IgD-negative memory B cell (primary cell): ENCODE data around the gene PLEKHG1. TPM values are rescaled to one million over a fixed set of nuclear protein-coding genes. Genes with fewer than 3 reads are reported as not detected.

Source experiments
- H3K27ac Mint-ChIP-seq, 3 donors: one replicate each; pipeline ENCODE4 v1.8.0; 2020 to 2022; ENCODE audit warnings: mild to moderate bottlenecking in 3 of 3, mixed read lengths in 3 of 3, moderate library complexity in 1 of 3
- H3K27me3 Mint-ChIP-seq: one replicate; pipeline ENCODE4 v1.8.0; 2021; ENCODE audit warnings: mixed read lengths
- H3K36me3 Mint-ChIP-seq: one replicate; pipeline ENCODE4 v1.8.0; 2020; ENCODE audit warnings: mild to moderate bottlenecking, mixed read lengths
- H3K4me1 Mint-ChIP-seq, 3 donors: one replicate each; pipeline ENCODE4 v1.8.0; 2020 to 2022; ENCODE audit warnings: mixed read lengths in 3 of 3, mild to moderate bottlenecking in 1 of 3
- H3K4me3 Mint-ChIP-seq, 4 donors: one replicate each; pipeline ENCODE4 v1.8.0; 2020 to 2022; ENCODE audit warnings: mild to moderate bottlenecking in 4 of 4, mixed read lengths in 4 of 4, moderate library complexity in 3 of 4
- H3K9me3 Mint-ChIP-seq, 3 donors: one replicate each; pipeline ENCODE4 v1.8.0; 2020 to 2021; ENCODE audit warnings: mixed read lengths in 3 of 3, mild to moderate bottlenecking in 1 of 3
- polyA plus RNA-seq: library from polyadenylated mRNA; unstranded; fragments of 300-500 nt; fragmentation: Illumina TruSeq; gene quantifications from one replicate; pipeline ENCODE4 v1.2.3, GENCODE V29; 2021

The PLEKHG1 gene
- polyA plus RNA-seq, 1 donor from 2014 or later: 40.2 TPM

- H3K4me1 Mint-ChIP-seq: peaks cover 54 to 79% (median 55%) of the 10 kb centered on the region in 3 donors
- H3K27ac Mint-ChIP-seq: peak overlapping the region; percentile 97 to 100 (median 99)
These were observed 33.8 kb downstream of the PLEKHG1 start for GRCh38 chr6:150633486-150633834.

GRCh38 chr6:150634176-150634963 lies 34.7 kb downstream of the PLEKHG1 start:
- Mint-ChIP-seq H3K9me3 (peaks cover 0 to 2% (median 0%) of the 10 kb centered on the region in 3 donors), H3K4me3 (peak overlapping the region; percentile 96 to 99 (median 98)), H3K27me3 (peaks cover 2% of the 10 kb centered on the region), H3K36me3 (peaks cover 2% of the 10 kb centered on the region), H3K27ac (peak overlapping the region; percentile 97 to 100 (median 99)), H3K4me1 (peaks cover 47 to 75% (median 53%) of the 10 kb centered on the region in 3 donors)

More at GRCh38 chr6:150633486-150633834, 33.8 kb downstream of the PLEKHG1 start:
- Mint-ChIP-seq H3K9me3 (peaks cover 0 to 2% (median 0%) of the 10 kb centered on the region in 3 donors), H3K4me3 (peak overlapping the region; percentile 96 to 99 (median 98)), H3K27me3 (peaks cover 2% of the 10 kb centered on the region), H3K36me3 (peaks cover 2% of the 10 kb centered on the region)

GRCh38 chr6:150634964-150635292 lies 35.2 kb downstream of the PLEKHG1 start:
- peaks cover 0 to 2% (median 0%) of the 10 kb centered on the region in 3 donors for H3K9me3 Mint-ChIP-seq
- H3K4me3 Mint-ChIP-seq: peak overlapping the region; percentile 70 to 99 (median 98)
- H3K4me1 Mint-ChIP-seq: peaks cover 47 to 80% (median 58%) of the 10 kb centered on the region in 3 donors
- peak overlapping the region; percentile 97 to 100 (median 99) for H3K27ac Mint-ChIP-seq
- peaks cover 2% of the 10 kb centered on the region for H3K27me3 Mint-ChIP-seq
- peaks cover 2% of the 10 kb centered on the region for H3K36me3 Mint-ChIP-seq

- peak overlapping the region; percentile 77 to 100 (median 99) for H3K27ac Mint-ChIP-seq
- peaks cover 6% of the 10 kb centered on the region for H3K36me3 Mint-ChIP-seq
- H3K27me3 Mint-ChIP-seq: peaks cover 2% of the 10 kb centered on the region
- H3K9me3 Mint-ChIP-seq: peaks cover 0 to 2% (median 0%) of the 10 kb centered on the region in 3 donors
- H3K4me1 Mint-ChIP-seq: peaks cover 48 to 81% (median 61%) of the 10 kb centered on the region in 3 donors
- peak overlapping the region; percentile 70 to 99 (median 98) for H3K4me3 Mint-ChIP-seq
These were observed 36.3 kb downstream of the PLEKHG1 start for GRCh38 chr6:150635906-150636514.

GRCh38 chr6:150636808-150637207 lies 37.1 kb downstream of the PLEKHG1 start:
- Mint-ChIP-seq H3K4me3 (peak overlapping the region; percentile 64 to 99 (median 89)), H3K4me1 (peaks cover 46 to 77% (median 56%) of the 10 kb centered on the region in 3 donors), H3K36me3 (peaks cover 6% of the 10 kb centered on the region), H3K9me3 (peaks cover 0 to 2% (median 0%) of the 10 kb centered on the region in 3 donors), H3K27me3 (peaks cover 2% of the 10 kb centered on the region), H3K27ac (peak overlapping the region in 2 of 3 donors; percentile 99 to 100)

DNA sequence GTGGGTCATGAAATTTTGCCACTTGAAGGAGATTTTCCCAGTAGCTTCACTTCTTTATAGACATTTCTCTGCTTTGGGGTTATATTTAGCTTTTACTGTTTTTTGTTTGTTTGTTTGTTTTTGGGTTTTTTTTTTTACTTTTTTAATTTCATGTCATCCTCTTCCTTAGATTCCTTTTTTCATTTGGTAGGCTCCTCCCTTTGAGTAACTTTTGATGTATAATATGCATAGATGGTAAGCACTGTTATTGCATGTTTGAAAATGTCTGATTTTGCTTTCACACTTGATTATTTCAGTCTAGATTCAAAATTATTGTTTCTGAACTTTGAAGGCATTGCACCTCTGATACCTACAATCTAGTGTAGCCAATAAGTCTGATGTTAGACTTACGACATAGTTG lies 37.6 kb downstream of the PLEKHG1 start:
- Mint-ChIP-seq H3K27me3 (peaks cover 2% of the 10 kb centered on the region), H3K4me1 (peaks cover 45 to 74% (median 52%) of the 10 kb centered on the region in 3 donors), H3K36me3 (peaks cover 6% of the 10 kb centered on the region), H3K4me3 (peak overlapping the region; percentile 64 to 99 (median 89)), H3K27ac (peak overlapping the region in 2 of 3 donors; percentile 99 to 100), H3K9me3 (peaks cover 0 to 2% (median 0%) of the 10 kb centered on the region in 3 donors)

DNA sequence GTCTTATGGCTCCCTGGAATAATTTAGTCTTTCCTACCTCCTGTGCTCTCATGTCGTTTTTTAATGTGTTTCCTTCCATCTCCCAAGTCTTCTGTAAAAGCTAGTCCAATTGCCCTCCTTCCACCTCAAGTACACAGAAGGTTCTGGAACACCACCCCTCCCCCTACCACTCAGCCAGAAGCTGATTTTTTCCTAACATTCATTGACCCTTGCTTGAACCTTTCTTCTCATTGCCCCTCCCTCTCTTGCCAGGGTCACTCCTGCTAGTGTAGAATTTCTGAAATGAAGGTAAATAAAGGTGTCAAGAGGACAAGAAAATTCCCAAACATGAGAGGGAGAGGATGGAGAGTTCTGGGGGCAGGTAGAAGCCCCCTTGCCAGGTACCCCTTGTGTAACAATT lies 38.6 kb downstream of the PLEKHG1 start:
- peak overlapping the region in 3 of 4 donors; percentile 30 to 79 (median 32) for H3K4me3 Mint-ChIP-seq
- H3K27ac Mint-ChIP-seq: peak overlapping the region; percentile 41 to 100 (median 99)
- peaks cover 2% of the 10 kb centered on the region for H3K27me3 Mint-ChIP-seq

DNA sequence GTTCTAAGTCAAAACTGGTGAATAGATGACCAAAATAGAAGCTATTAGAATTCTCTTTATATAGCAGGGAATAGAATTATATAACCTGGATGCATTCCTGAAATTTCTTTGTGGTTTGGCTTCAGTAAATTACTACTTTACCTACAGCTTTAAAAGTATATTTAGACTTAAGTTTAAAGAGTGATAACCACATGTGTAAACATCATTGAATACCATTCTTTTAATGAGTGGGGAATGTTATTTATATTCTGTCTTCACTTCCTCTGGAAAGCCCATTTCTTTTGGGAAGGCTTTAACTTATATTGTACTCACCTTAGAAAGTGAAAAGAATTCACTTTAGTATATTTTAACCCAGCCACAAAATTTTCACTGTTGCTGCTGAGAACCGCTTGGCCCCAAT lies 39.1 kb downstream of the PLEKHG1 start:
- Mint-ChIP-seq H3K4me1 (peaks cover 50 to 75% (median 53%) of the 10 kb centered on the region in 3 donors), H3K4me3 (peak overlapping the region in 1 of 4 donors; percentile 30), H3K27ac (peak overlapping the region in 1 of 3 donors; percentile 99), H3K27me3 (no peaks in the 10 kb centered on the region), H3K36me3 (peaks cover 6% of the 10 kb centered on the region), H3K9me3 (no peaks in the 10 kb centered on the region)

More for the DNA sequence above, 38.6 kb downstream of the PLEKHG1 start:
- H3K4me1 Mint-ChIP-seq: peaks cover 47 to 75% (median 51%) of the 10 kb centered on the region in 3 donors
- H3K9me3 Mint-ChIP-seq: peaks cover 0 to 2% (median 0%) of the 10 kb centered on the region in 3 donors
- peaks cover 6% of the 10 kb centered on the region for H3K36me3 Mint-ChIP-seq

DNA sequence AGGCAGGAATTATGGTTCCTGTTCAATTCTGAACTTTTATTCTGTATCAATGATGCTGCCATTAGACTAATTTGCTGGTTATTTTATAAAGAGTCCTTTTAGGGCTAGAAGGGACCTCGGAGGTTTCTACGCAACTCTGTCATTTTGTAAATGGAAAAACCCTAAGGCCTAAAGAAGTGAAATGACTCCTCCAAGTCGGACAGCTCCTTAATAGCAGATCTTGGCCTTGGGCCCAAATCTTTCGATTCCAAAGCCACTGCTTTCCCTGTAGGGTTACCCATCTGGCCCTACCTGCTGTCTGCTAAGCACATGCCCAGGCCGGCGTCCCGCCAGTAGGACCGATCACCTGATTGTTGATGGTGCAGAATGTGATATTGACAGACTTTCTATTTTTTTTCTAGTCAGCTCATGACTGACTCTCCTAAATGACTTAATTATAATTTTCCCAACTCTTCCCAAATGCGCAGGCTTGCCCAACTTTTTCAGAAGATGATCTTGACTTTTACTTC lies 40.2 kb downstream of the PLEKHG1 start:
- Mint-ChIP-seq H3K36me3 (peaks cover 6% of the 10 kb centered on the region), H3K4me3 (peak overlapping the region in 3 of 4 donors; percentile 70 to 91 (median 86)), H3K9me3 (no peaks in the 10 kb centered on the region), H3K27me3 (no peaks in the 10 kb centered on the region), H3K27ac (peak overlapping the region in 2 of 3 donors; percentile 72 to 97), H3K4me1 (peaks cover 46 to 68% (median 50%) of the 10 kb centered on the region in 3 donors)

DNA sequence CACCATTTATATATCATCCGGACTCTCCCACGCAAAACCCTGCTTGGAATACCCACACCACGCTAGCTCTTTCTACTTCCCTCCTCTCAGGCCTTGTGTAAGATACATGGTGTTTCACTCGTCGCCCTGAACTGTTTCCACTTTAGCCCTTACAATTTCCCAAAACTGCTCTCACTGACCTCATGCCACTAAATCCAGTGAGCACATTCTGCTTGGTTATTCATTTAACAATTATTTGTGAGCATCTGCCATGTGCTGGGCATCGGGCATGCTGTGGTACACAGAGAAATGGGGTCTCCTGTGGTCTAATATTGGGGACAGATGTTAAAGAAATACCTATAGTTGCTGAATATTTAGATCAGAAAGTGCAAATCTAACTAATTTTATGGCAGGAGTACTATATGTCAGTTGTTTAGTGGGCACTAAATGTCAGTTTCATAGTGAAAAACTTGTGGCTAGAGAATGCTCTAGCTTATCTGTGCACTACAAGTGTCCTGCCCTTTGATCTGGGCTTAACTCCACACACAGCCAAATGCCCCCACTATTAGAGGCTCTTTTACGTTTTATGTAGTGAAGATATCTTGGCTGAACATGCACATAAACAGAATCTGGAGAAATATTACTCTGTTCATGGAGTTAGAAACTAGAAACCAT lies 41.0 kb downstream of the PLEKHG1 start:
- Mint-ChIP-seq H3K27ac (peak overlapping the region; percentile 35 to 97 (median 72)), H3K4me3 (peak overlapping the region; percentile 70 to 91 (median 82)), H3K4me1 (peaks cover 51 to 60% (median 54%) of the 10 kb centered on the region in 3 donors), H3K36me3 (peaks cover 9% of the 10 kb centered on the region), H3K9me3 (no peaks in the 10 kb centered on the region), H3K27me3 (no peaks in the 10 kb centered on the region)

DNA sequence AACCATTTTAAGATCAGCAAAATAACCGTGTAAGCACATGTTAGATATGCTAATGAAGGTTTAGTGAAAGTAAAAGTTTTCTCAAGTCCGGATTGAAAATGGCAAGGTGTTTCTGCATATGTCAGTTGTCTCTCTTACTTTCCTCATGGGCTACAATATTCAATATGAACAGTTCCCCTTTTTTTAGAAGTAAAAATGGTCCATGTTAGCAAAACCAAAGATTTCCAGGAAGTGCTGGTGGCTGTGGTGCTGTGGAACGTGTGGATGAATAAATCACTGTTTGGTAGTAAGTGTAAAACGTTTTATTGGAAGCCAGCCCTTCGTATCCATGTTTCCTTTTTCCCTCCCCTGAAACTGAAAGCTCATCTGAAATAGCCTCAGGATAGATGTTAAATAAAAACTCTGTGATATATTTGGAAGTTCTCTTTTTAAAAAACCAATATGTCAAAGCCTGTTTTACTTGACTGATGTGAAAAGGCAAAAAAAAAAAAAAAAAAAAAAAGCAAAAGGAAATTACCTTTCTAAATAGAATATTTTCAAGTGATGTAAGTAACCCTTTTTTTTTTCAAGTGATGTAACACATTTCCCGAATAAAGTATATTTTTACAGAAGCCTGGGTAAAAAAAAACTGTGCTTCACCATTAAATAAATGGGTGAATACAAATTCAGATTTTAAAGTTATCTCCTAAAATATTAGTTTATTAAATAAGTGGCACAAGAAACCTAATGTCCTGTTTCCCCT lies 41.9 kb downstream of the PLEKHG1 start:
- Mint-ChIP-seq H3K27ac (peak overlapping the region; percentile 72 to 97 (median 94)), H3K4me3 (peak overlapping the region; percentile 70 to 89 (median 82)), H3K9me3 (no peaks in the 10 kb centered on the region), H3K4me1 (peaks cover 49 to 63% (median 57%) of the 10 kb centered on the region in 3 donors), H3K36me3 (peaks cover 9% of the 10 kb centered on the region), H3K27me3 (no peaks in the 10 kb centered on the region)

GRCh38 chr6:150646228-150646627 lies 46.5 kb downstream of the PLEKHG1 start:
- Mint-ChIP-seq H3K4me1 (peaks cover 23 to 57% (median 38%) of the 10 kb centered on the region in 3 donors), H3K4me3 (peak overlapping the region in 2 of 4 donors; percentile 16 to 38), H3K36me3 (peaks cover 4% of the 10 kb centered on the region), H3K27me3 (no peaks in the 10 kb centered on the region), H3K27ac (no peak overlapping the region), H3K9me3 (no peaks in the 10 kb centered on the region)

DNA sequence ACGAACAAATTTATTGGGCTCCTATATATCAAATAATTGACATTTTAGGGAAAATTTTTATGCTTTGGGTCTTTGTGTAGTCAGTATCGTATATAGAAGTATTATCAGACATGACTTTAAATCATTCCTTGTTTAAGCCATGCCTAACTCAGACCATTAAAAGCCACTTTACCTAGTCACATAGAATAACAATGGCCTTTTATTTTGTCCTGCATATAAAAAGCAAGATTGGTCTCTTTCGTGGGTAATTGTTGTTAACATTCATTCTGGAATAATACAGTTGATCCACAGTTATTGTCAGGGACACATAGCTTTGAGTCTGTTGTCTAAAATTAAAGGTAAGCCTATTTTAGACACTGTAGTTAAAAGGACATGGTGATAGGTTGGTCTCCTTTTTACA lies 47.4 kb downstream of the PLEKHG1 start:
- Mint-ChIP-seq H3K4me1 (peaks cover 20 to 54% (median 36%) of the 10 kb centered on the region in 3 donors), H3K27ac (no peak overlapping the region), H3K36me3 (peaks cover 4% of the 10 kb centered on the region), H3K9me3 (no peaks in the 10 kb centered on the region), H3K4me3 (no peak overlapping the region), H3K27me3 (no peaks in the 10 kb centered on the region)
